OCI-LY7 (cell line): ENCODE data around the gene ATP5F1B.

Source experiments
- EZH2phosphoT487 ChIP-seq: fragments of 200-600 bp; sonication (generic); IDR thresholded peaks from 2 replicates; pipeline ENCODE4 v1.6.1; 2018; ENCODE audit warnings: low read depth, borderline replicate concordance, mild to moderate bottlenecking, mixed run types, antibody characterized with exemption, low read length, moderate library complexity, mixed read lengths
- TF ChIP-seq, protein P1 (sequence below): fragments of 200-600 bp; sonication (generic); conservative IDR thresholded peaks from 2 replicates; pipeline ENCODE4 v1.5.1; 2014; ENCODE audit warnings: mild to moderate bottlenecking, antibody characterized with exemption, low read length, moderate library complexity, mixed read lengths

GRCh38 chr12:56641219-56641618 is 4.6 kb downstream of the ATP5F1B start:
- TF ChIP-seq, protein P1, sequence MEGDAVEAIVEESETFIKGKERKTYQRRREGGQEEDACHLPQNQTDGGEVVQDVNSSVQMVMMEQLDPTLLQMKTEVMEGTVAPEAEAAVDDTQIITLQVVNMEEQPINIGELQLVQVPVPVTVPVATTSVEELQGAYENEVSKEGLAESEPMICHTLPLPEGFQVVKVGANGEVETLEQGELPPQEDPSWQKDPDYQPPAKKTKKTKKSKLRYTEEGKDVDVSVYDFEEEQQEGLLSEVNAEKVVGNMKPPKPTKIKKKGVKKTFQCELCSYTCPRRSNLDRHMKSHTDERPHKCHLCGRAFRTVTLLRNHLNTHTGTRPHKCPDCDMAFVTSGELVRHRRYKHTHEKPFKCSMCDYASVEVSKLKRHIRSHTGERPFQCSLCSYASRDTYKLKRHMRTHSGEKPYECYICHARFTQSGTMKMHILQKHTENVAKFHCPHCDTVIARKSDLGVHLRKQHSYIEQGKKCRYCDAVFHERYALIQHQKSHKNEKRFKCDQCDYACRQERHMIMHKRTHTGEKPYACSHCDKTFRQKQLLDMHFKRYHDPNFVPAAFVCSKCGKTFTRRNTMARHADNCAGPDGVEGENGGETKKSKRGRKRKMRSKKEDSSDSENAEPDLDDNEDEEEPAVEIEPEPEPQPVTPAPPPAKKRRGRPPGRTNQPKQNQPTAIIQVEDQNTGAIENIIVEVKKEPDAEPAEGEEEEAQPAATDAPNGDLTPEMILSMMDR: no peak
- no peak for TF ChIP-seq EZH2phosphoT487
